HCT116 (cell line): ENCODE measurements around the gene RABL6. TPM values are rescaled to one million over a fixed set of nuclear protein-coding genes. Genes with fewer than 3 reads are reported as not detected.

Experiments
- ATAC-seq: fragments of 200-7000 bp; cut with Tn5 transposase; 2 replicates; pipeline ENCODE4 v1.9.1; 2020; ENCODE audit warnings: mild to moderate bottlenecking, moderate library complexity
- BruUV-seq: library from RNA; stranded (reverse); fragments of 400-500 nt; replicated peaks from 2 replicates; lab custom pipeline; 2021; lab: Mats Ljungman, UMichigan
- CTCF ChIA-PET: fragments of 300-600 bp; sonication (Branson Sonifier 250); formaldehyde crosslinking; loops from one replicate; lab custom pipeline; 2021; ENCODE audit warnings: antibody characterized with exemption; lab: Charles Lee
- POLR2A ChIA-PET: fragments of 300-600, 350-600 bp; sonication (Branson Sonifier 250); formaldehyde crosslinking; loops from one replicate; lab custom pipeline; 2021; ENCODE audit warnings: antibody characterized with exemption; lab: Charles Lee
- RAD21 ChIA-PET, 2 experiments: fragments of 300-600 bp; sonication (Branson Sonifier 250); formaldehyde crosslinking; loops; one replicate each; lab custom pipeline; 2023; ENCODE audit warnings: low total read pairs in 2 of 2; ENCODE audit not compliant: uncharacterized antibody in 2 of 2, unreplicated experiment in 2 of 2, low non-redundant PET in 1 of 2; lab: Charles Lee
- DNase-seq: peaks from one replicate; pipeline ENCODE4 v3.0.0-alpha.2; 2010; ENCODE audit warnings: low read depth, low spot score
- H2AFZ ChIP-seq: fragments of 200-600 bp; shearing (Covaris generic), sonication (generic); 2 replicates; pipeline ENCODE4 v1.6.1; 2017; ENCODE audit warnings: low read depth, mixed run types, mixed read lengths, antibody characterized with exemption, low read length; ENCODE audit not compliant: poor library complexity, severe bottlenecking
- H3K27ac ChIP-seq: 2 replicates; pipeline ENCODE4 v1.5.1; 2012; ENCODE audit warnings: low read depth, low read length
- H3K27me3 ChIP-seq: fragments of 200-600 bp; sonication (generic); 2 replicates; pipeline ENCODE4 v1.6.1; 2016; ENCODE audit warnings: mixed run types, low read length, mixed read lengths; ENCODE audit not compliant: insufficient read depth
- H3K36me3 ChIP-seq, 2 experiments: fragments of 200-500 bp in 1 of 2; fragments of 200-600 bp in 1 of 2; sonication (Bioruptor generic) in 1 of 2; sonication (generic) in 1 of 2; 2 replicates each; pipeline versions ENCODE4 v1.5.1 to v1.6.1; 2014 to 2016; ENCODE audit warnings: low read length in 2 of 2, inconsistent platforms in 1 of 2, mixed read lengths in 1 of 2, mixed run types in 1 of 2; ENCODE audit not compliant: insufficient read depth in 2 of 2, control insufficient read depth in 1 of 2
- H3K4me1 ChIP-seq, 2 experiments: fragments of 200-600 bp in 1 of 2; sonication (generic) in 1 of 2; 2 replicates each; pipeline versions ENCODE4 v1.5.1 to v1.6.1; 2012 to 2017; ENCODE audit warnings: low read length in 2 of 2, inconsistent platforms in 1 of 2, mild to moderate bottlenecking in 1 of 2, mixed read lengths in 1 of 2, mixed run types in 1 of 2, moderate library complexity in 1 of 2; ENCODE audit not compliant: insufficient read depth in 2 of 2, control insufficient read depth in 1 of 2
- H3K4me2 ChIP-seq: fragments of 200-600 bp; sonication (generic); 2 replicates; pipeline ENCODE4 v1.6.1; 2017; ENCODE audit warnings: mixed run types, low read length, mixed read lengths
- H3K4me3 ChIP-seq, 2 experiments: fragments of 200-600 bp in 1 of 2; sonication (generic) in 1 of 2; replicated peaks in 1 of 2; 2 replicates each; pipeline ENCODE4 v1.5.1; 2011 to 2016; ENCODE audit warnings: low read length in 2 of 2, control low read depth in 1 of 2, low read depth in 1 of 2, mild to moderate bottlenecking in 1 of 2, mixed read lengths in 1 of 2, mixed run types in 1 of 2
- H3K79me2 ChIP-seq: fragments of 200-600 bp; sonication (generic); 2 replicates; pipeline ENCODE4 v1.6.1; 2017; ENCODE audit warnings: mild to moderate bottlenecking, mixed run types, low read length, moderate library complexity, mixed read lengths; ENCODE audit not compliant: insufficient read depth
- H3K9ac ChIP-seq: fragments of 200-600 bp; sonication (generic); 2 replicates; pipeline ENCODE4 v1.6.1; 2016; ENCODE audit warnings: low read length, mixed read lengths
- H3K9me2 ChIP-seq: fragments of 200-600 bp; sonication (generic), shearing (Covaris generic); 2 replicates; pipeline ENCODE4 v1.6.1; 2017; ENCODE audit warnings: mixed run types, mild to moderate bottlenecking, moderate library complexity; ENCODE audit not compliant: insufficient read depth
- H3K9me3 ChIP-seq, 2 experiments: fragments of 200-500 bp in 1 of 2; fragments of 200-600 bp in 1 of 2; sonication (Bioruptor generic) in 1 of 2; sonication (generic) in 1 of 2; 2 replicates each; pipeline ENCODE4 v1.6.1; 2014 to 2017; ENCODE audit warnings: low read length in 2 of 2, mixed read lengths in 2 of 2, inconsistent platforms in 1 of 2, low read depth in 1 of 2, mild to moderate bottlenecking in 1 of 2, mixed run types in 1 of 2, moderate library complexity in 1 of 2; ENCODE audit not compliant: control insufficient read depth in 1 of 2, insufficient read depth in 1 of 2
- H4K20me1 ChIP-seq: fragments of 200-600 bp; sonication (generic), shearing (Covaris generic); 2 replicates; pipeline ENCODE4 v1.6.1; 2017; ENCODE audit warnings: mixed run types, mild to moderate bottlenecking, moderate library complexity; ENCODE audit not compliant: insufficient read depth
- CBX3 ChIP-seq: IDR thresholded peaks from 2 replicates; pipeline ENCODE4 v1.6.1; 2012; ENCODE audit warnings: low read depth
- CEBPB ChIP-seq: IDR thresholded peaks from 2 replicates; pipeline ENCODE4 v1.6.1; 2012; ENCODE audit warnings: low read depth
- EGR1 ChIP-seq: IDR thresholded peaks from 2 replicates; pipeline ENCODE4 v1.6.1; 2012; ENCODE audit warnings: low read depth
- EZH2 ChIP-seq: fragments of 200-600 bp; sonication (generic); IDR thresholded peaks from 2 replicates; pipeline ENCODE4 v1.6.1; 2017; ENCODE audit warnings: antibody characterized with exemption, mixed run types
- EZH2phosphoT487 ChIP-seq: fragments of 200-600 bp; IDR thresholded peaks from 2 replicates; pipeline ENCODE4 v1.6.1; 2018; ENCODE audit warnings: antibody characterized with exemption, borderline replicate concordance
- FOSL1 ChIP-seq: IDR thresholded peaks from 2 replicates; pipeline ENCODE4 v1.6.1; 2012; ENCODE audit warnings: low read depth
- JUND ChIP-seq: IDR thresholded peaks from 2 replicates; pipeline ENCODE4 v1.6.1; 2012
- POLR2A ChIP-seq: IDR thresholded peaks from 2 replicates; pipeline ENCODE4 v1.7.0; 2011; ENCODE audit warnings: borderline replicate concordance; ENCODE audit not compliant: insufficient read depth, insufficient read length; ENCODE audit errors: extremely low read depth
- POLR2AphosphoS5 ChIP-seq: IDR thresholded peaks from 2 replicates; pipeline ENCODE4 v1.6.1; 2011; ENCODE audit warnings: mild to moderate bottlenecking, low read depth, low read length, moderate library complexity
- RAD21 ChIP-seq: IDR thresholded peaks from 2 replicates; pipeline ENCODE4 v1.6.1; 2012; ENCODE audit warnings: low read depth, mild to moderate bottlenecking
- SIN3A ChIP-seq: IDR thresholded peaks from 2 replicates; pipeline ENCODE4 v1.6.1; 2012; ENCODE audit warnings: low read depth
- SP1 ChIP-seq: IDR thresholded peaks from 2 replicates; pipeline ENCODE4 v1.6.1; 2012; ENCODE audit warnings: low read depth
- TCF7L2 ChIP-seq: IDR thresholded peaks from 2 replicates; pipeline ENCODE4 v1.7.0; 2011; ENCODE audit warnings: borderline replicate concordance, inconsistent platforms; ENCODE audit not compliant: insufficient read depth, insufficient read length; ENCODE audit errors: extremely low read depth
- YY1 ChIP-seq: IDR thresholded peaks from 2 replicates; pipeline ENCODE4 v1.6.1; 2011; ENCODE audit warnings: low read length, low read depth, moderate library complexity, mild to moderate bottlenecking; ENCODE audit not compliant: insufficient replicate concordance; ENCODE audit errors: extremely low read depth
- ZNF274 ChIP-seq: fragments of 200-500 bp; sonication (Bioruptor generic); IDR thresholded peaks from 2 replicates; pipeline ENCODE4 v1.6.1; 2014; ENCODE audit warnings: mild to moderate bottlenecking, low read depth, low read length, inconsistent platforms
- intact Hi-C: fragments of 100-400 bp; cut with micrococcal nuclease; formaldehyde crosslinking; loops from 2 replicates; pipeline ENCODE4 v1.10.0; 2022
- total RNA-seq: library from RNA; stranded (reverse); gene quantifications from one replicate; pipeline ENCODE4 v1.2.1, GENCODE V29; 2021; ENCODE audit not compliant: unreplicated experiment
- TF ChIP-seq, protein P1 (sequence below): IDR thresholded peaks from 2 replicates; pipeline ENCODE4 v1.6.1; 2012
- TF ChIP-seq, protein P2 (sequence below): IDR thresholded peaks from 2 replicates; pipeline ENCODE4 v1.6.1; 2012; ENCODE audit warnings: low read depth
- TF ChIP-seq, protein P3 (sequence below): IDR thresholded peaks from 2 replicates; pipeline ENCODE4 v1.6.1; 2012
- TF ChIP-seq, protein P4 (sequence below): IDR thresholded peaks from 2 replicates; pipeline ENCODE4 v1.6.1; 2011; ENCODE audit warnings: mild to moderate bottlenecking, low read length, moderate library complexity; ENCODE audit not compliant: insufficient replicate concordance; ENCODE audit errors: extremely low read depth

Gene RABL6
- total RNA-seq, 1 experiment from 2014 or later = 98.6 TPM

DNA sequence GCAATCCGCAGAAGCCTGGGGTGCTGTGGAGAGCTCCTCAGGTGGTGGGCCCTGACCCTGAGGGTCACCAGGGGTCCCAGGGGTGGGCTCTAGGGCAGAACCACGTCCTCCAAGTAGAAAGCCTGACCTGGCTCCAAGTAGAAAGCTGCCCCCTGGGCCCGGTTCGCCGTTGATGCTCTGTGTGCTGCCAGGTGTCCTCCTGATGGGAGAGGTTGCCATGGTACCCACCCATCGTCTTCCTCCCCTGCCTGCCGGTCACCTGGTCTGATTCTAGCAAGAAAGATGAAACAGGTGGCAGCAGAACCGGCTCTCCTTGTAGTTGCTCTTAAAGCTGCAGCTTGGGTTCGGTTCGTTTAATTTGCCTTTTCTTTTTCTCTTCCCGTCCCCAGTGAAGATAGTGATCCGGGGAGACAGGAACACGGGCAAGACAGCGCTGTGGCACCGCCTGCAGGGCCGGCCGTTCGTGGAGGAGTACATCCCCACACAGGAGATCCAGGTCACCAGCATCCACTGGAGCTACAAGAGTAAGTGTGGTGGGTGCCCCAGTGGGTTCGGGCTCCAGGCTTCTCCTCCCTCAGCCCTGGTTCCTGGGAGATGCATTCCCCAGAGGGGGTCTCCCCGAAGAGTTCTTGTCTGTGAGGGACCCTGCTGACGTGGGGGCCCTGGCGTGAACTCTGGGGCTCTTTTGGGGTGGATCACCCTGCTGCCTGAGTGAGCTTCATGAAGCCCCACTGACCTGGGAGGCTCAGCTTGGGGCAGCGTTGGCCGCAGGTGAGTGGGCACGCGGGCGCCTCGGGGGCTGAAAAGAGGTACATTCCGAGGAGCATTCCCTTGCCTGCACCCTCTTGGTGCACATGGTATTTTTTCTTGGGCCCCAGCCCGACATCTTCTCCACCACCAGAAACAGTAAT lies 15.6 kb downstream of the RABL6 start:
- RAD21 ChIA-PET = no interaction called here
- TF ChIP-seq EGR1 (no peak), RAD21 (no peak), JUND (no peak), CBX3 (no peak), POLR2AphosphoS5 (no peak), ZNF274 (no peak), FOSL1 (no peak), POLR2A (no peak), EZH2 (no peak), EZH2phosphoT487 (no peak), SIN3A (no peak), CEBPB (no peak), YY1 (no peak), SP1 (no peak), TCF7L2 (no peak)
- TF ChIP-seq, protein P1, sequence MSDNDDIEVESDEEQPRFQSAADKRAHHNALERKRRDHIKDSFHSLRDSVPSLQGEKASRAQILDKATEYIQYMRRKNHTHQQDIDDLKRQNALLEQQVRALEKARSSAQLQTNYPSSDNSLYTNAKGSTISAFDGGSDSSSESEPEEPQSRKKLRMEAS = no peak
- TF ChIP-seq, protein P2, sequence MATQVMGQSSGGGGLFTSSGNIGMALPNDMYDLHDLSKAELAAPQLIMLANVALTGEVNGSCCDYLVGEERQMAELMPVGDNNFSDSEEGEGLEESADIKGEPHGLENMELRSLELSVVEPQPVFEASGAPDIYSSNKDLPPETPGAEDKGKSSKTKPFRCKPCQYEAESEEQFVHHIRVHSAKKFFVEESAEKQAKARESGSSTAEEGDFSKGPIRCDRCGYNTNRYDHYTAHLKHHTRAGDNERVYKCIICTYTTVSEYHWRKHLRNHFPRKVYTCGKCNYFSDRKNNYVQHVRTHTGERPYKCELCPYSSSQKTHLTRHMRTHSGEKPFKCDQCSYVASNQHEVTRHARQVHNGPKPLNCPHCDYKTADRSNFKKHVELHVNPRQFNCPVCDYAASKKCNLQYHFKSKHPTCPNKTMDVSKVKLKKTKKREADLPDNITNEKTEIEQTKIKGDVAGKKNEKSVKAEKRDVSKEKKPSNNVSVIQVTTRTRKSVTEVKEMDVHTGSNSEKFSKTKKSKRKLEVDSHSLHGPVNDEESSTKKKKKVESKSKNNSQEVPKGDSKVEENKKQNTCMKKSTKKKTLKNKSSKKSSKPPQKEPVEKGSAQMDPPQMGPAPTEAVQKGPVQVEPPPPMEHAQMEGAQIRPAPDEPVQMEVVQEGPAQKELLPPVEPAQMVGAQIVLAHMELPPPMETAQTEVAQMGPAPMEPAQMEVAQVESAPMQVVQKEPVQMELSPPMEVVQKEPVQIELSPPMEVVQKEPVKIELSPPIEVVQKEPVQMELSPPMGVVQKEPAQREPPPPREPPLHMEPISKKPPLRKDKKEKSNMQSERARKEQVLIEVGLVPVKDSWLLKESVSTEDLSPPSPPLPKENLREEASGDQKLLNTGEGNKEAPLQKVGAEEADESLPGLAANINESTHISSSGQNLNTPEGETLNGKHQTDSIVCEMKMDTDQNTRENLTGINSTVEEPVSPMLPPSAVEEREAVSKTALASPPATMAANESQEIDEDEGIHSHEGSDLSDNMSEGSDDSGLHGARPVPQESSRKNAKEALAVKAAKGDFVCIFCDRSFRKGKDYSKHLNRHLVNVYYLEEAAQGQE = no peak
- TF ChIP-seq, protein P3, sequence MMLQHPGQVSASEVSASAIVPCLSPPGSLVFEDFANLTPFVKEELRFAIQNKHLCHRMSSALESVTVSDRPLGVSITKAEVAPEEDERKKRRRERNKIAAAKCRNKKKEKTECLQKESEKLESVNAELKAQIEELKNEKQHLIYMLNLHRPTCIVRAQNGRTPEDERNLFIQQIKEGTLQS = no peak
- TF ChIP-seq, protein P4, sequence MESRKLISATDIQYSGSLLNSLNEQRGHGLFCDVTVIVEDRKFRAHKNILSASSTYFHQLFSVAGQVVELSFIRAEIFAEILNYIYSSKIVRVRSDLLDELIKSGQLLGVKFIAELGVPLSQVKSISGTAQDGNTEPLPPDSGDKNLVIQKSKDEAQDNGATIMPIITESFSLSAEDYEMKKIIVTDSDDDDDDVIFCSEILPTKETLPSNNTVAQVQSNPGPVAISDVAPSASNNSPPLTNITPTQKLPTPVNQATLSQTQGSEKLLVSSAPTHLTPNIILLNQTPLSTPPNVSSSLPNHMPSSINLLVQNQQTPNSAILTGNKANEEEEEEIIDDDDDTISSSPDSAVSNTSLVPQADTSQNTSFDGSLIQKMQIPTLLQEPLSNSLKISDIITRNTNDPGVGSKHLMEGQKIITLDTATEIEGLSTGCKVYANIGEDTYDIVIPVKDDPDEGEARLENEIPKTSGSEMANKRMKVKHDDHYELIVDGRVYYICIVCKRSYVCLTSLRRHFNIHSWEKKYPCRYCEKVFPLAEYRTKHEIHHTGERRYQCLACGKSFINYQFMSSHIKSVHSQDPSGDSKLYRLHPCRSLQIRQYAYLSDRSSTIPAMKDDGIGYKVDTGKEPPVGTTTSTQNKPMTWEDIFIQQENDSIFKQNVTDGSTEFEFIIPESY = no peak

More for the DNA sequence above, 15.6 kb downstream of the RABL6 start:
- ChIA-PET CTCF (no interaction called here), POLR2A (no interaction called here)
- no peak overlapping the region for H3K27ac ChIP-seq
- no peak overlapping the region for H3K4me3 ChIP-seq
- no peaks in the 10 kb centered on the region for H3K9me2 ChIP-seq
- H3K27me3 ChIP-seq = no peaks in the 10 kb centered on the region
- H3K79me2 ChIP-seq = peaks cover 4% of the 10 kb centered on the region; the same call in 1 of the 2 replicates
- H3K36me3 ChIP-seq = peaks cover 0 to 8% of the 10 kb centered on the region in 2 experiments; a peak in 3 of 4 replicates
- DNase-seq = no peak
- ATAC-seq = no peak
- intact Hi-C loops = no loop called here
- no peaks in the 10 kb centered on the region for H3K9me3 ChIP-seq
- no peak overlapping the region for H3K4me2 ChIP-seq
- no peaks in the 10 kb centered on the region for H4K20me1 ChIP-seq
- no peak overlapping the region for H2AFZ ChIP-seq
- no peaks in the 10 kb centered on the region for H3K4me1 ChIP-seq
- H3K9ac ChIP-seq = no peak overlapping the region
- BruUV-seq = no TSS peak
